ENCODE data around the gene FBXO10.
A peak's percentile ranks its signal among the peaks of the same experiment; 100 is the strongest.
"Not testable (repeated sequence)": the region's sequence is repeated elsewhere in the genome, so short reads cannot be mapped to it uniquely, and the experiment has no call there.

The FBXO10 gene

GRCh38 chr9:37618817-37619216 lies 42.6 kb upstream of the FBXO10 start:
- Histone ChIP-seq H3K4me3 (ENCODE audit: low read length in 2 of 2) (no peak overlapping the region), H3K9ac (ENCODE audit: low read depth in 1 of 2, low read length in 2 of 2) (no peak overlapping the region), H3K27me3 (ENCODE audit: control insufficient read depth in 2 of 2, insufficient read depth in 2 of 2, low read length in 2 of 2) (no peaks in the 10 kb centered on the region), H3K36me3 (ENCODE audit: control insufficient read depth in 2 of 2, insufficient read depth in 2 of 2, low read length in 2 of 2) (no peaks in the 10 kb centered on the region), H3K4me1 (ENCODE audit: control insufficient read depth in 2 of 2, insufficient read depth in 2 of 2, low read length in 2 of 2) (no peaks in the 10 kb centered on the region), H3K27ac (ENCODE audit: low read depth in 2 of 2, low read length in 2 of 2) (no peak overlapping the region), H3K9me3 (ENCODE audit: control insufficient read depth in 2 of 2, low read length in 2 of 2) (no peaks in the 10 kb centered on the region)

- Histone ChIP-seq H3K9ac (ENCODE audit: low read depth in 1 of 2, low read length in 2 of 2) (no peak overlapping the region), H3K27ac (ENCODE audit: low read depth in 2 of 2, low read length in 2 of 2) (no peak overlapping the region)
Measured at GRCh38 chr9:37617832-37618231, 41.7 kb upstream of the FBXO10 start.

GRCh38 chr9:37617161-37617560 lies 41.0 kb upstream of the FBXO10 start:
- H3K27ac ChIP-seq (ENCODE audit: low read depth in 2 of 2, low read length in 2 of 2), result no peak overlapping the region
- H3K4me1 ChIP-seq (ENCODE audit: control insufficient read depth in 2 of 2, insufficient read depth in 2 of 2, low read length in 2 of 2), result no peaks in the 10 kb centered on the region
- H3K27me3 ChIP-seq (ENCODE audit: control insufficient read depth in 2 of 2, insufficient read depth in 2 of 2, low read length in 2 of 2), result no peaks in the 10 kb centered on the region
- H3K36me3 ChIP-seq (ENCODE audit: control insufficient read depth in 2 of 2, insufficient read depth in 2 of 2, low read length in 2 of 2), result no peaks in the 10 kb centered on the region
- H3K4me3 ChIP-seq (ENCODE audit: low read length in 2 of 2), result no peak overlapping the region
- no peaks in the 10 kb centered on the region for H3K9me3 ChIP-seq (ENCODE audit: control insufficient read depth in 2 of 2, low read length in 2 of 2)
- no peak overlapping the region for H3K9ac ChIP-seq (ENCODE audit: low read depth in 1 of 2, low read length in 2 of 2)

More at GRCh38 chr9:37617832-37618231, 41.7 kb upstream of the FBXO10 start:
- Histone ChIP-seq H3K9me3 (ENCODE audit: control insufficient read depth in 2 of 2, low read length in 2 of 2) (no peaks in the 10 kb centered on the region), H3K27me3 (ENCODE audit: control insufficient read depth in 2 of 2, insufficient read depth in 2 of 2, low read length in 2 of 2) (no peaks in the 10 kb centered on the region), H3K4me1 (ENCODE audit: control insufficient read depth in 2 of 2, insufficient read depth in 2 of 2, low read length in 2 of 2) (no peaks in the 10 kb centered on the region), H3K36me3 (ENCODE audit: control insufficient read depth in 2 of 2, insufficient read depth in 2 of 2, low read length in 2 of 2) (no peaks in the 10 kb centered on the region), H3K4me3 (ENCODE audit: low read length in 2 of 2) (no peak overlapping the region)

- Histone ChIP-seq H3K9me3 (ENCODE audit: control insufficient read depth in 2 of 2, low read length in 2 of 2) (no peaks in the 10 kb centered on the region), H3K27ac (ENCODE audit: low read depth in 2 of 2, low read length in 2 of 2) (no peak overlapping the region), H3K36me3 (ENCODE audit: control insufficient read depth in 2 of 2, insufficient read depth in 2 of 2, low read length in 2 of 2) (no peaks in the 10 kb centered on the region), H3K4me1 (ENCODE audit: control insufficient read depth in 2 of 2, insufficient read depth in 2 of 2, low read length in 2 of 2) (no peaks in the 10 kb centered on the region), H3K4me3 (ENCODE audit: low read length in 2 of 2) (no peak overlapping the region), H3K9ac (ENCODE audit: low read depth in 1 of 2, low read length in 2 of 2) (no peak overlapping the region), H3K27me3 (ENCODE audit: control insufficient read depth in 2 of 2, insufficient read depth in 2 of 2, low read length in 2 of 2) (no peaks in the 10 kb centered on the region)
Measured at GRCh38 chr9:37611961-37612360, 35.8 kb upstream of the FBXO10 start.

GRCh38 chr9:37611014-37611413 lies 34.8 kb upstream of the FBXO10 start:
- Histone ChIP-seq H3K9ac (ENCODE audit: low read depth in 1 of 2, low read length in 2 of 2) (no peak overlapping the region), H3K27ac (ENCODE audit: low read depth in 2 of 2, low read length in 2 of 2) (no peak overlapping the region), H3K36me3 (ENCODE audit: control insufficient read depth in 2 of 2, insufficient read depth in 2 of 2, low read length in 2 of 2) (no peaks in the 10 kb centered on the region), H3K4me3 (ENCODE audit: low read length in 2 of 2) (no peak overlapping the region), H3K9me3 (ENCODE audit: control insufficient read depth in 2 of 2, low read length in 2 of 2) (no peaks in the 10 kb centered on the region), H3K27me3 (ENCODE audit: control insufficient read depth in 2 of 2, insufficient read depth in 2 of 2, low read length in 2 of 2) (no peaks in the 10 kb centered on the region), H3K4me1 (ENCODE audit: control insufficient read depth in 2 of 2, insufficient read depth in 2 of 2, low read length in 2 of 2) (no peaks in the 10 kb centered on the region)

GRCh38 chr9:37609735-37610397 lies 33.7 kb upstream of the FBXO10 start:
- H3K36me3 ChIP-seq (ENCODE audit: control insufficient read depth in 2 of 2, insufficient read depth in 2 of 2, low read length in 2 of 2), result no peaks in the 10 kb centered on the region
- H3K27me3 ChIP-seq (ENCODE audit: control insufficient read depth in 2 of 2, insufficient read depth in 2 of 2, low read length in 2 of 2), result no peaks in the 10 kb centered on the region
- no peaks in the 10 kb centered on the region for H3K9me3 ChIP-seq (ENCODE audit: control insufficient read depth in 2 of 2, low read length in 2 of 2)
- H3K4me1 ChIP-seq (ENCODE audit: control insufficient read depth in 2 of 2, insufficient read depth in 2 of 2, low read length in 2 of 2), result no peaks in the 10 kb centered on the region
- no peak overlapping the region for H3K27ac ChIP-seq (ENCODE audit: low read depth in 2 of 2, low read length in 2 of 2)
- H3K4me3 ChIP-seq (ENCODE audit: low read length in 2 of 2), result no peak overlapping the region
- no peak overlapping the region for H3K9ac ChIP-seq (ENCODE audit: low read depth in 1 of 2, low read length in 2 of 2)

GRCh38 chr9:37608250-37608649 lies 32.1 kb upstream of the FBXO10 start:
- Histone ChIP-seq H3K9me3 (ENCODE audit: control insufficient read depth in 2 of 2, low read length in 2 of 2) (no peaks in the 10 kb centered on the region), H3K27me3 (ENCODE audit: control insufficient read depth in 2 of 2, insufficient read depth in 2 of 2, low read length in 2 of 2) (no peaks in the 10 kb centered on the region), H3K4me3 (ENCODE audit: low read length in 2 of 2) (no peak overlapping the region), H3K9ac (ENCODE audit: low read depth in 1 of 2, low read length in 2 of 2) (no peak overlapping the region), H3K4me1 (ENCODE audit: control insufficient read depth in 2 of 2, insufficient read depth in 2 of 2, low read length in 2 of 2) (peaks cover 0 to 1% of the 10 kb centered on the region in 2 donors), H3K36me3 (ENCODE audit: control insufficient read depth in 2 of 2, insufficient read depth in 2 of 2, low read length in 2 of 2) (no peaks in the 10 kb centered on the region), H3K27ac (ENCODE audit: low read depth in 2 of 2, low read length in 2 of 2) (no peak overlapping the region)

- Histone ChIP-seq H3K4me1 (ENCODE audit: control insufficient read depth in 2 of 2, insufficient read depth in 2 of 2, low read length in 2 of 2) (peaks cover 0 to 9% of the 10 kb centered on the region in 2 donors), H3K9ac (ENCODE audit: low read depth in 1 of 2, low read length in 2 of 2) (no peak overlapping the region), H3K4me3 (ENCODE audit: low read length in 2 of 2) (no peak overlapping the region), H3K27me3 (ENCODE audit: control insufficient read depth in 2 of 2, insufficient read depth in 2 of 2, low read length in 2 of 2) (no peaks in the 10 kb centered on the region), H3K36me3 (ENCODE audit: control insufficient read depth in 2 of 2, insufficient read depth in 2 of 2, low read length in 2 of 2) (no peaks in the 10 kb centered on the region), H3K27ac (ENCODE audit: low read depth in 2 of 2, low read length in 2 of 2) (no peak overlapping the region), H3K9me3 (ENCODE audit: control insufficient read depth in 2 of 2, low read length in 2 of 2) (no peaks in the 10 kb centered on the region)
Measured at GRCh38 chr9:37604296-37604695, 28.1 kb upstream of the FBXO10 start.

GRCh38 chr9:37602817-37603216 lies 26.6 kb upstream of the FBXO10 start:
- Histone ChIP-seq H3K27me3 (ENCODE audit: control insufficient read depth in 2 of 2, insufficient read depth in 2 of 2, low read length in 2 of 2) (no peaks in the 10 kb centered on the region), H3K4me1 (ENCODE audit: control insufficient read depth in 2 of 2, insufficient read depth in 2 of 2, low read length in 2 of 2) (peaks cover 0 to 9% of the 10 kb centered on the region in 2 donors), H3K27ac (ENCODE audit: low read depth in 2 of 2, low read length in 2 of 2) (peak overlapping the region in 1 of 2 donors; percentile 66), H3K36me3 (ENCODE audit: control insufficient read depth in 2 of 2, insufficient read depth in 2 of 2, low read length in 2 of 2) (no peaks in the 10 kb centered on the region), H3K4me3 (ENCODE audit: low read length in 2 of 2) (no peak overlapping the region), H3K9ac (ENCODE audit: low read depth in 1 of 2, low read length in 2 of 2) (no peak overlapping the region), H3K9me3 (ENCODE audit: control insufficient read depth in 2 of 2, low read length in 2 of 2) (no peaks in the 10 kb centered on the region)

GRCh38 chr9:37602061-37602460 lies 25.9 kb upstream of the FBXO10 start:
- H3K27ac ChIP-seq (ENCODE audit: low read depth in 2 of 2, low read length in 2 of 2); H3K9ac ChIP-seq (ENCODE audit: low read depth in 1 of 2, low read length in 2 of 2); H3K9me3 ChIP-seq (ENCODE audit: control insufficient read depth in 2 of 2, low read length in 2 of 2); H3K27me3 ChIP-seq (ENCODE audit: control insufficient read depth in 2 of 2, insufficient read depth in 2 of 2, low read length in 2 of 2); H3K36me3 ChIP-seq (ENCODE audit: control insufficient read depth in 2 of 2, insufficient read depth in 2 of 2, low read length in 2 of 2); H3K4me3 ChIP-seq (ENCODE audit: low read length in 2 of 2); H3K4me1 ChIP-seq (ENCODE audit: control insufficient read depth in 2 of 2, insufficient read depth in 2 of 2, low read length in 2 of 2): not testable (repeated sequence)

- Histone ChIP-seq H3K9me3 (ENCODE audit: control insufficient read depth in 2 of 2, low read length in 2 of 2) (no peaks in the 10 kb centered on the region), H3K4me1 (ENCODE audit: control insufficient read depth in 2 of 2, insufficient read depth in 2 of 2, low read length in 2 of 2) (peaks cover 1 to 4% of the 10 kb centered on the region in 2 donors), H3K9ac (ENCODE audit: low read depth in 1 of 2, low read length in 2 of 2) (no peak overlapping the region), H3K27me3 (ENCODE audit: control insufficient read depth in 2 of 2, insufficient read depth in 2 of 2, low read length in 2 of 2) (no peaks in the 10 kb centered on the region), H3K4me3 (ENCODE audit: low read length in 2 of 2) (no peak overlapping the region), H3K27ac (ENCODE audit: low read depth in 2 of 2, low read length in 2 of 2) (no peak overlapping the region), H3K36me3 (ENCODE audit: control insufficient read depth in 2 of 2, insufficient read depth in 2 of 2, low read length in 2 of 2) (no peaks in the 10 kb centered on the region)
Measured at GRCh38 chr9:37596504-37596903, 20.3 kb upstream of the FBXO10 start.
